Activated CD4-positive, alpha-beta T cell treated with anti-CD3 and anti-CD28 coated beads, Interleukin-2, amount 50 U/mL, for 4 hours (primary cell): ENCODE data around the gene HOXA7.

Experiments used
- DNase-seq, 2 experiments: peaks; one replicate each; pipeline ENCODE4 v3.0.0-alpha.2; 2020

Gene HOXA7

DNA sequence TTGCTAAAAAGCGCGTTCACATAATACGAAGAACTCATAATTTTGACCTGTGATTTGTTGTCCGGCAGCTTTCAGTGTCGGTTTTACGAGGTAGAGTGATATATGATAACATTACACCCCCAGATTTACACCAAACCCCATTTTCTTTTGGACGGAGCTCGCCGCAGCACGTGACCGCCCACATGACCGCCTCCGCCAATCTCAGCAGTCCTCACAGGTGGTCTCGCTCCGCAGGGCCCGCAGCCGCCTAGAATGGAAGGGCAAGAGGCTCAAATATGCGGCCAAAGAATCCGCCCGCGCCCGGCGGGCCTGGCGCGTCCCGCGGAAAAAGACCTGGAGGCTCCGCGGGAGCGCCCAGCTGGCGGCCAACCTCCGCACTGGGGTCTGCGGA lies at the start of gene HOXA7:
Gene HOXA7 (minus strand): TSS at position 168 of the 391 bp plus-strand sequence. CDS start 130 bp downstream, at position 38.
- DNase-seq: no peak

DNA sequence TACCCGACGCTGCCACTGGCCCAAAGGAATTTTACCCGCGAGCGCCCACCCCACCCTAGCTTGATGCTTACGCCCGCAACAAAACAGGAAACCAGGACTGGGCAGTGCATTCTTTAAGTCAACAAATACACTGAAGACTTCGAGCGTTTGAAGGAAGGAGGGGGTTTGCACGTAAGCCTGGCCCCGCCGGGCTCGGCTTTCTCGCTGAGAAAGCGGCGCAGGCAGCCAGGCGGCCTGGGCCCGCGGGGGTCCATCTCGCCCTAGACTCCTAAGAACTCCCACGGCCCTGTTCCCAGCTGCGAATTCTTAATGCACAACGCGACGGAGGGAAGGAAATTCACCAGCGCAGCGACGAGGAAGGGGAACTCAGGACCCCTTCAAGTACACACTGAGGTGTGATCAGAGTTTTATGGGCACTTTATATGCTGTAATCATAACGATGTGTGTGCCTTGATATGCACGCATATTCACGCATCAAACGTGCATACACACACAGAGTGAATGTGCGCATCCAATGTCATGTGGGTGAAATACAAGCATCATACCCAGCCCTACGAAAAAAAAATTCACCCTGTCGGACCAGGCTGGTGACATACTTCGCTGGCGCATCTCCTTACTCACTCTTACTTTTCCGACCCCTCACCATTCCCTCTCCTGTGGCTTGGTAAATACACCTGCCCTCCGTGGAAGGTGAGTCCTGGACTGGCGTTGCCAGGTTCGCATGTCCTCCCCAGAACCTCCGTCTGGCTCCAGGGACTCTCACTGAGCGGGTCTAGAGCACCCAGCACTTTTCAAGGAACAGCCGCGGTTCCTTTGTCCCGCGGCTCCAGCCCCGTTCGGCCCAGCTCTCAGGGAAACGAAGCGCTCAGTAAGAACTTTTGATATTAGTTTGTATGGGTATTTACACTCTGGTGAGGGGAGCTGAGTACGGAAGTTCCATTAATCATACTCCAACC lies 49.1 kb upstream of the HOXA7 start:
- no peak for DNase-seq

DNA sequence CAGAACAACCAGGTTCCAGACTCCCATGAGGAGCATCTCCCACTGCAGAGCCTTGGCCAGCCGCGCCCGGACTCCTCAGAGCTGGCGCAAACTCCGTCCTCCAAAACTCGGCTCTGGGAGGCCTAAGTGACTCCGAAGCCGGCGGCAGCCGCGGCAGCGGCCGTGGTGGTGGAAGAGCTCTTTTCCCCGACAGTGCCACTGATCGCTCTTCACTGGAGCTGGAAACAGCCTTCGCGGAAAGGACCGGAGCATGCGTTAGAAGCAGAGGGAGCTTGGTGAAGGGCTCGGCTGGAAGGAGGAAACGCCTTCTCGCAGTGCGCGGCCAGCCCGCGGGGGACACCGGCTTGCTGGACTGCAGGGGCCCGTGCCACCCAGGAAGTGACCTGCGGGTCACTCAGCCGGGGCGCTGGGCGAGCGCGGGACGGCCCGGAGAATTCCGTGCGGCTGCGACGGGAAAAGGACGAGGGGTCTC lies 48.4 kb upstream of the HOXA7 start:
- no peak for DNase-seq

DNA sequence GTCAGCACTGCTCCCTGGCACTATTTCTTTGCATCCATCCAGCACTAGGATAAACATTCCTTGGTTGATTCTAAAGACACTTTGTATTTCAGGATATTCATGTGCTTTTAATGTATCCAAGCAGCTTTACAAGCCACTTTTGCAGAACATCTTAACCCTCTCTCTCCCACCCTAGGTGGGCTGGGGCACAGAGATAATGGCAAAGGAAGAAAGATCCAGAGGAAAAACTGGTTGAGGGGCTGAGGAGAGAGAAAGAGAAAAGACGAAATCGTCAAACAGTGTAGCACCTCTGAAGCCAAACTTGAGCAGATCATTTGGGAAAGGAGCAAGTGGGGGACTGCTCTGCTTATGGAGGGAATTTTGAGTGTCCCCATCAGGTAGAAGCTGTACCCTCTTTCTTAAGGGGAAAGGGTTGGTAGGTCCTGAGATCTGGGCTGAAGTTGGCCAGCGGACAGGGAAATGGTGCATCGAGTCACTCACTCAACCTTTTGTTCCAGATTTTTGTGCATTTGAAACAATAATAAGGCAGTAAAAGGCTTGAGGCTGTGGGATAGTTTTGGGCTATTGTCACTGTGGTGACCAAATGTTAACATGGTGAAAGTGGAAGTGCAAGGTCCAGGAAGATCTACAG lies 47.6 kb upstream of the HOXA7 start:
- no peak for DNase-seq

DNA sequence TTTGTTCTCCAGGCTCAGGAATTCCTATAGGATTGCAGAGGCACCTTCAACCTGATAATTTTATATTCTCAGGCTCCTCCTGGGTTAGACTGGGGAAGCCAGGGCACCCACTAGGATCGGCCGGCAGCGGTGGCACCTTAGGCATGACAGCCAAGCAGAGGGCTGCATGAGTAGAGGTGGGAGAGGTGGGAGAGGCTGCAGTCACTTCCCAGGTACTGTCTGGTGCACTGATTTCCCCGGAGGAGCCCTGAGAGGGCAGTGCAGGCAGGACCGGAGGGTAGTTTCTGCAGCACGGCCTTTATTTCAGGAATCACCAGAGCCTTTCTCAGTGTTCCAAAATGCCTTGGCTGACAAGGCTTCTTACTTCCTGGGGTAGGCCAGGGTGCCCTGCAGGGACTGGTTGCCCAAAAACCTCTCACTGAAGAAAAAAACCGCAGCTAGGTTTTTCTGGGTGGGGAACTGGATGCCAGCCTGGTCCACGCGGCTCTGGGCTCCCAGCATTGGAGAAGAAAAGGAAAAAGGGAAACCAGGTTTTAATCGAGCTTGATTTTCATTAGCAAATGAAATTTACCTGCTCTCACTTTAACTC lies 47.0 kb upstream of the HOXA7 start:
- DNase-seq: no peak

DNA sequence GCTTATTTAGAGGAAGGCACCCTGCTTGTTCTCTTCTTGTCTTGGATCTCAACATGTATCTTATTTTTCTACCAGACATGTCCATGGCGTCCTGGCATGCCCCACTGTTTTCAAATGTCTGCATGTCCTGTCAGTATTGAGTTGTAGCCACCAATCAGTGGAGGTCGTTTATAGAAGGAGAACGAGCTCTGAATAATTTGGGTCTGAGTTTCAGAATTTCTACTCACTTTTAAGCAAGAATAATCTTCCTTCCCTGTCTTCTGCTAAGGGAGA lies 46.3 kb upstream of the HOXA7 start:
- no peak for DNase-seq

DNA sequence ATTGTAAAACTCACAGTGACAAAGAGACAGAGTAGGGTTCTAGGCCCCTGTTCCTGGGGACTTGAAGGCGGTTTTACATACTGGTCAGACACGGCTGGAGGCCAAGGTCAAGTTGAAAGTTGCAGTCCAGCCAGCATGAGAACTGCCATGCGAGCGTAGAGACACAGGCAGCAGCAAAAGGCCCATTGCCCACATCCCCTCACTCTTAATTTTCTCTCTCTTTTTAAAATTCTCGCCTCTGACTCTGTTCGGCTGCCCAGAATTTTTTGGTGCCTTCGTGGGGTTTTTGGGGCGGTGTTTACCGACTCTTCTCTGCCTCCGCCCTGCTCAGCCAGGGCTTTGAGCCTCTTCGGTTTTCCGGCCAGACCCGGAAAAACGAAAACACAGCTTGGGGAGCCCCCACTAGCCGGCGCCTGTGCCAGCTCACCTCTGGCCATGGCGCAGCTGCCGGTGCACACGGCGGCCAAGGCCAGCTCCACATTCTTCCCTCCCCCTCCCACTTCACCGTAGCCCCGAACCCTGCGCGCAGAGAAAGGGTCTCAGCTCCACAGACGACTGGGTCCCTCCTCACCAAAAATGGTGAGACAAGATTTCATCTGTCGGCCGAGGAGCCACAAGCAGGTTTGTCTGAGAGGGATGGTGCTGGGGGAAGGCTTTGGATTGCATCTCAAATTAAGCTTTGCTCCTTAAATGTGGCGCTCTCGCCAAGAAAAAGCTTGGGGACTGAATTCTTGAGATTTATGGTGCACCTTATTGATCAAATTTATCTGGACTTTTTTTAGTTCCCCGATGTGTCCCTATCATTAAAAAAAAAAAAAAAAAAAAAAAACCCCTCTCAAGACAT lies 45.8 kb upstream of the HOXA7 start:
- no peak for DNase-seq

DNA sequence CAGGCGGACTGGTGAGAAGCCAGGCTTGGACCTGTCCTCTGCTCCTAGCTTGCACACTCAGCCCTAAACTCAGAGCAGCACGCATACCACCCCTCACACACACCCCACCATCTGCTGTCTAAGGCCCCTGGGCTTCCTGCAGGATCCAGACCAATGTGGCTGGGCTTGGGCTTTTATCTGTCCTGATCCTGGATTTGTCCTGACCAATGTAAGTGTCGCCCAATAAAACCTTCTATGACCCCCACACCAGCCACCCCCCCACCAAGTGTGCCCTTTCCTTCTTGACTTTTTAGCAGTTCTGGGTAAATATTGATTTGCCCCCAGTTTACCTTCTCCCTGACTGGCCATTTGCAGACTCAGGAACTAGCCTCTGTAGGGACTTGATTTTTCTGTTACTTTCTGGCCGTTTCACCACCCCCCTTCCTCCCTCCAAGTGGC lies 45.1 kb upstream of the HOXA7 start:
- DNase-seq: no peak

DNA sequence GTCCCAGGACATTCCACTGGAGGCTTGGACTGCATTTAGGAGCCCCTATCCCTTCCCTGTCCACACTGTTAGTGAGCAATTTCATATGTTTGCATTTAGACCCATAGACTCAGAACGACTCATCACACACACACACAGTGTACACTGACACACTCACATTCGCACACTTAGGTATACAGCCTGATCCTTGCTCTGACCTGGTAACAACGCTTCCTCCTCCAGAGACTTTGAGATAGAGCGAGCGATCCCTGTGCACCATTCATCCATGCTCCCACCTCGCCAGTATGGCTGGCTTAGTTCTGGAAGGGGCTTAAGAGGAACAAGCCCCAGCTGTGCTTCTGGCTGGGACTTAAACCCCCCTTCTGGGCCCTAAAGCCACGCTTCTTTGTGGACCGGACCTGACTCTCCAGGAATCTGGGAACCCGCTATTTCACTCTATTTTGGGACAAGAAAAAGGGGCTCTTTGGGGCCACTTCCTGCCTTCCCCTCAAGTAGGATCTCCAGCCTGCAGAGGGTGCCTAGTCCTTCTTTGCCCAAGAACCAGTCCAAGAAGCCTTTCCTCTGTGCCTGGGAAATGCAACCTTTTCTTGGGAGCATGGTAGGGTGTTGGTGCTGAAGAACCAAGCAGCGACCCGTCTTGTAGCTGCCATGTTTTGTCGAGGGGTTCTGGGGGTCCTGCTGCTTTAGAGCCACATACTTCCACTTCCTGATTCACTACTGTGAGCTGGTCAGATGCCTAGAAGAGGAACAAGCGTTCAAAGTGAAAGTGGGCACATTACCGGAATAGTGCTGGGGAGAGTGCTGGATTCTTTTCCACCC lies 44.5 kb upstream of the HOXA7 start:
- DNase-seq: no peak

DNA sequence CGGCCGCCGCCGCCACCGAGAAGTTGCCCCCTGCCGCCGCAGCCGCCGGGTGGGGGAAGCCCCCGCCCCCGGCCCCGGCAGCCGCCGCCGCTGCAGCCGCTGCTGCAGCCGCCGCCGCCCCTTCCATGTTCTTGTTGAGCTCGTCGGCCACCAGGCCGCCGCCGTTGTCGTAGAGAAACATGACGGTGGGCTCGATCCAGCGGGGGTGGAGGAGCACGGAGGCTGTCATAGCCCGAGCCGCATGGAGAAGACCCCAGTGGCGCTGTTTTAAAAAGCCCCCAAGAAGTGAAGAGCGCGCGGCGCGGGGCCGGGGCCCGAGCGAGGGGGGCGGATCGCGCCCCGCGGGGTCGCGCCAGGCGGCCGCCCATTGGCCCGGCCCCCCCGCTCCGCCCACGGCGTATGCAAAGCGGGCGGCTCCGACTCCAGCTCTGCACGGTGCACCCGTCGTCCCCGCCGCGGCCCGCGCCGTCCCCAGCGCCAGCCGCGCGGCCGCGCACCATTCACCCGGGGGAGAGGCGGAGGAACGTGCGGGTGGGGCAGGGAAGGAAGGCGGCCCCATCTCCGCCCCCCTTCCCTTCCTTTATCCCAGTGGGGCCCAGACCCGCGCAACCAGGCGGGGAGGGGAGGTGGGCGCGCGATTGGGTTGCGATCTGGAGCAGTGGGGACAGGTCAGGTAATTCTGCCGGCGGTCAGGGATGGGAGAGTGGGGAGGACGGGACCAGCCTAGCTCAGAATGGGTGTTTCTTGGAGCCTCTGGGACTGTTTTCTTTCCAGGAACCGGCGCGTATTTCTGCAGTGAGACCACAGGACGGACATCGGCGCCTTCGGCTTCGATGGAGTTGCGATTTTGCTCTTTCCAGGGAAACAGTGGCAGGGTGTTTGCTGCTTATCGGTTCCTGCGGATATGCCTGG lies 43.6 kb upstream of the HOXA7 start, which contains the start of gene HOXA13:
Gene HOXA13 (minus strand): TSS at position 243 of the 912 bp plus-strand sequence. CDS start 14 bp downstream, at position 229.
- no peak for DNase-seq

DNA sequence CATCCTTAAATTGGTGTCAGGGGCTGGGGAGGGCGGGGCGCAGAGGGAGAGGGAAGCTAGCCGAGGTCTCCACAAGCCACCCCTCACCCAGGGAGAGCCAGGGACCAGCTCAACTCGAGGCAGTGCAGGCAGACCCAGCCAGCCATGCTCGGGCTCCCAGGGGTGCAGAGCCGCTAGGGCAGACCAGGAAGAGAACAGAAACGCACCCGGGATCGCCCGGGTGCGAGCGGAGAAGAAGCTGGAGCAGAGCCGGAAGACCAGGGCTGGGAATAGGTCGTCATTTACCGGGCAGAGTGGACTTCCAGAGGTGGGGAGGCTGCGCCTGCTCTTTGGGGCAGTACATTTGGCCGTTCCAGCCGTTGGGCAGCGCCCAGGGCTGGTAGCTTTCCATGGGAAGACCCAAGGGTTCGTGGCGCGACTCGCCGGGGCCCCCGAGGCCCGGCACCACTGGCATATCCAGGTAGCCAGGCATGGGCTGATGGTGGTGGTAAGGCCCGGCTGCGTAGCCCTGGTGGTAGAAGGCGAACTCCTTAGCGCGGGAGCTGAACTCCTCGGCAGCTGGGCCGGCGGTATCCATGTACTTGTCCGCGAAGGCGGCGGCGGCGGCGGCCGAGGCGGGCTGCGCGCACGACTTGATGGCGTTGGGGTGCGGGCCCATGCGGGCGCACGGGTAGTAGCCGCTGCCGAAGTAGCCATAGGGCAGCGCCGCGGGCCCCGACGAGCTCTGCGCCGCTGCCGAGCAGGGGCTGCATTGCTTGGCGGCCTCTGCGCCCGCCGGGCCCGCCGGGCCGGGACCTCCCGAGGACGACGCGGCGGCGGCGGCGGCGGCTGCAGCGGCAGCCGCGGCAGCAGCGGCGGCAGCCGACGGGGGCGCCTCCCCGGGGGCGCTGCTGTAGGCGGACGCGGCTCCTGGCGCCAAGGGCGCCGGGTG lies 42.7 kb upstream of the HOXA7 start:
- DNase-seq: no peak

DNA sequence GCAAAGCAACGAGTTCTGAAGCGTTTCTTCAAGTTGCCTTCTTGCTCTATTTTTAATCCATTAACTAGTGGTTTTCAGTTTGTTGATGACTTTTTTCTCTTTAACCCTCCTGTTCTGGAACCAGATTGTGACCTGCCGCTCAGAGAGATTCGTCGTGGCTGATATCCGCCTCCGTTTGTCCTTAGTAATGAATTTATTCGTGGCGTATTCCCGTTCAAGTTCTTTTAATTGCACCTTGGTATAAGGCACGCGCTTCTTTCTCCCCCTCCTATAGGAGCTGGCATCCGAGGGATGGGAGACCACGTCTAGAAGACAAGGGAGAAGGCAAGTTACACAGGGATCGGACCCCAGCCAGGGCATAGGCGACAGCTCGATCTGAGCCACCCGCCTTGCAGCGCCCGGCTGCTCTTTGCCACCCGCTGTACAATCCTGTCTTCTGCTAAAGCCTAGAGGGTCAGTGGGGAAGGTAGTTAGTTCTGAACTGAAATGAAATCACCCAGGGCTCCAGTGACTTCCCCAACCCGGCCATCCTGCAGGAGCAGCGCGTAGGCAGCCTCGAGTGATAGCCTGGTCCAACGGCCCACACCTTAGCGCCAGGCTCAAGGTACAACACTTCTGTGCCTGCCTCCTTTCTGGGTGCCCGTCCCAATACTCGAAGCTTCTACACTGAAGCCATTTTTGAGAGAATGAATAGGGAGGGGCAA lies 41.8 kb upstream of the HOXA7 start:
- DNase-seq: no peak

DNA sequence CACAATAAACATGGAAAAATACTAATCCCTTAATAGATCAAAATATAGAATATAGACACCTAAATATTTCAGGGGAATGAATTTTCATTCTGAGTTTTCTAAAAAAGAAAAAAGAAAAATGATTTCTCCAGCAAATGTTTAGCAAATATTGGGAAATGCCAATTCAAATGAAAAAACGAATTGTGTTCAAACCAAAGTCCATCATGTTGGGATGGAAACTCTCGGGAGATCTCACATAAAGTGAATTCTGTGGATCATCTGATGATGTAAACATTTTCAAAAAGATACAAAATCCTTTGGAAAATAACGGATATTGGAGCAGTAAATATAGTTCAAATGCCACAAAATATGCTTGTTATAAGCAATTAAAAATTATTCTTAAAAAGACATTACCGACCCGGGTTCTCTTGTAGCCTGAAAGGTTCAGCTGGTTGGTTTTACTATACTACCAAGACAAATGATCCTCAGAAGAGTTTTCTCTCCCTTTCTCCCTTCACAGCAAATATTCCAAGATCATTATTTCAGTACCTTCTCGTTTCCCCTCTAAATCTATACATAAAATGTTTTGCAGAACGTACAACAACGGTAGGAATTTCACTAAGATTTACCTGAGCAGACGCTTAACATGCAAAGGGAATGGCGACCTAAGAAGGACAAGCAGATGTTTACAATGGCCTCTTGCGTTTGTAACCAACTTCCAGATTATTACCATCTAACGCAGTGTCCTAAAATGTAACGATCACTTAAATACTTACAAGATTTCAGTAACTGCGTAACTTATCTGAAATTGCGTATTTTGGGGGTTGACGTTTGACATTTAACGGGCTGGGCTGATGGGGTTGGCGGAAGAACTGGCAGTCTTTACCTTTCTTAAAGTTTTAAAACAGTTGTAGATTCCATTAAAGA lies 40.9 kb upstream of the HOXA7 start:
- DNase-seq: no peak

DNA sequence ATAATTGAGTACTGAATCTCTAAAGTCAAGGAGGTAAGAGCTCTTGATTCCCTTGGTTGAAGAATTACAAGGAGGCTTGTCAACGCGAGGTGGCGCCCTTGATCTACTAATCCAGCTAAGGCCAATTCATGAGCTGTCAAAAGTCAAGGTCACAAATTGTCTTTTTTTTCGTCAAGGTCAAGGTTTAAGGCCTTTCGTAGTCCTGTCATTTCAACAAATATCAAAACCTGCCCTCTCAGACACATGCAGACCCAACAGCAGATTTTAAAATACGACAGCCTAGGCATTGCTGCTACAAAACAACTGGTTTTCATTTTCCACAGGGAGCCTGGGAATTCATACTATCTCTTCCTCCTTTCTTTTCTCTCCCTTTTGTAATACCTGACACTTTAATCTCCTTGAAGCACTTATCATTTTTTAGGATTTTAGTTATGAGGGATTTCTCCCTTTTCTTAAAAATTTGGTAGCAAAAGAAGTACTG lies 39.9 kb upstream of the HOXA7 start:
- DNase-seq: peak; percentile 87 to 90

DNA sequence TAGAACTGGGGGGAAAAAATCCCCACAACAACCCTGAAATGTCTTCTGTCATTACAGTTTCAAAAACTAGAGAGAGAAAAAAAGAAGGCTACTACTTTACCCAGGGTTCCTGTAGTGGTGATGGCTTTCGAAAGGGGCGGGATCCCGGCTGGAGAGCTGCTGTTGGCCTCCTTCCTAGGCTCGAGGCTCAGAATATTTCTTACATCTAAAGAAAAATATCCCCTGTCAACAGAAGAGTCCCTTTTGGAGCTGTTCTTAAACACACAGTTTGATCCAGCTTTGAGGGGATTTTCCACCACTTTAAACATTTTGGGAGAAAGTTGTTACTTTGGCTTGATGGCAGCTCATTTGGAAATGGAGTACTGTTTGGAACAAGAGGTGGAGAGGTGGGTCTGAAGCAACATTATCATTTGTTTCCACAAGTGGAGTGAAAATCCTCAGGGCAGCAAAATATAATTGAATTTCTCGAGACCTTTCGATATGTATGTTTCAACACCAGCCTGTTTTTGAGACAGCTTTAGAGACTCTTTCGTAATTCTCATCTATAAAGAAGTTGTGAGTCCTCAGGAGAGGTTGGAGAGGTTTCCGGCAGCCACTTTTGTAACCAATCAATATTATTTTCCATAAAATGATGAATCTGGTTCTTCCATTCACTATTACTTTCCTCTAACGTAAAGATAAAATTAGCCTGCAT lies 38.4 kb upstream of the HOXA7 start:
- no peak for DNase-seq

DNA sequence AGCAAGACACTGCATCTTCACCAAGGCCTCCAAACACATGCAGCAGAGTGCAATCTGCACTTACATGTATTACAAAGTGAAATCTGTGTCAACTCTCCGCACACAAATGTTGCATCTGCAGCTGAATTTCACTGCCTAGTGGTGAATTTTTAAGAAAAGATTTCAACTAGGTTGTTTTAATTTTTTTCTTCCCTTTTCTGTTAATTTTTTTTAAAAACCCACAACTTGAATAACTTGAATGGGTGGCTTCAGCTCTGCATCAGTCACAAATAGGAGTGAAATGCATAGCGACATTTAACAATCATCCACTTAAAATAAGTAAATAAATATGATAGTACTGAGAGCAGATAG lies 37.5 kb upstream of the HOXA7 start:
- no peak for DNase-seq

DNA sequence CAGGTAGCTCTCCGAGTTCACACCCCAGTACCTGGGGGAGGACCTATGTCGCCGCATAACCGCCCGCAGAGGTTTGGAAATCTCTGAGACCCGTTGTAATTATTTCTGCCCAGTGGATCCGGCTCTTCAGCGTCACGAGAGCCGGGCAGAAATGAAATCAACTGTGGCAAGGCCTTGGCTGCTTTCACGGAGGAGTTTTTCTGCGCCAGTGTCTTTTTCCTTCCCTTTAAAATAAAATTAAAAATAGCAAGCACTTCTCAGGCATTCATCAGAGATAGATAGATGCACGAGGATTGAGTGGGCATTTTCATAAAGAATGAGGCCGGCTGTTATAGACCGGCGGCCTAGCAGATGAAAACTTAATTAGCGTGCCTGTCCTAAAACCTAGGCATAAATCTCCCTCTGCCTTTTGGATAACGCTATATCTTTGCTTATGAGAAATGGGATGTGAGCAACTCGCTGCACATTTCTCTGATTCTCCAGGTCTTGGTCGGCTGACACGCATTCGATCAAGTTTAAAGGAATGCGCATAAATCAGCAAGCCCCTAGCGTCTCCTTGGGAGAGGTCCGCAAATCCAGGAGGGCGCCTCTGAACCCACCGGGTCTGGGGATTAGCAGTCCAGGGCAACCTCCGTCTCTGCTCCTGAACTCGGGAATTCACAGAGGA lies 37.0 kb upstream of the HOXA7 start:
- DNase-seq: no peak
